ENCODE data around the gene SCLY.

DNA sequence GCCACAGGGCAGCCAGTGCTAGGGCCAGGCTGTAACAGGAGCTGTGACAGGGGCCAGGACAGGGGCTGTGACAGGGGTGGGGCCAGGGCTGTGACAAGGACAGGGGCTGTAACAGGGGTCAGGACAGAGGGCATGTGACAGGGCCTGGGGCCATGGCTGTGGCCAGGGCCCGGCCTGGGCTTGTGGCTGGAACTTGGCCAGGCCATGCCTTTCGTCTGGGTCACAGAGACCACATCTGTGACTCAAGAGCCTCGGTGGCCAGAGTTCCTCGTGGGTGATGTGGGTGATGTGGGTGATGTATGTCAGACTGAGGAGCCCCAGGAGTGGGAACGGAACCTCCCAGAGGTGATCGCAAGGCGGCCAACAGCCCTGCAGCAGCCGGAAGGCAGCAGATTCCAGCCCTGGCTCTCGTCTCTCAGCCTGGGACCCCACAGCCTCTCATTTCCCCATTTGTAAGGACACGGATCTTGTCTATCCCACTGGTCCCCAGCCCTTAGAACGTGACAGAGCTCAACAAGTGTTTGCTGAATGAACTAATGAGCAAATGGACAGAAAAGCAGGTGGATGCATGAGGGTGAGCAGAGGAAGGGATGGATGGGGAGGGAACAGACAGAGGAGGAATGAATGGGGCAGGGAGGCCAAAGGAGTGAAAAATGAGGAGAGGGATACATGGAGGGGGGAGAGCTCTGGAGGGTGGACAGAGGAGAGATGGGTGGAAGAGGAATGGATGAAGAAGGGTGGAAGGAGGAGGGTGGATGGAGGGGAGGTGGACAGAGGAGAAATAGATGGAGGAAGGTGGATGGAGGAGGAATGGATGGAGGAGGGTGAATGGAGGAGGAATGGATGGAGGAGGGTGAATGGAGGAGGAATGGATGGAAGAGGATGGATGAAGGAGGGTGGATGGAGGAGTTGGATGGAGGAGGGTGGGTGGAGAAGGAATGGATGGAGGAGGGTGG is 56.7 kb downstream of the SCLY start:
- TF ChIP-seq CTCF (IDR thresholded peaks at IDR 0.05), result no peak
- no peak for TF ChIP-seq POLR2A (IDR thresholded peaks at IDR 0.05)

Data from suprapubic skin (tissue), 3 donors.